BE2C (cell line): ENCODE results near the gene MFSD11.
"Not testable (repeated sequence)": the region's sequence is repeated elsewhere in the genome, so short reads cannot be mapped to it uniquely, and the experiment has no call there.

ENCODE experiments used
- DNase-seq: peaks from one replicate; pipeline ENCODE4 v3.0.0-alpha.2; 2020
- H3K27me3 ChIP-seq: fragments of 250-450 bp; sonication (Bioruptor Pico); 2 replicates; pipeline ENCODE4 v1.5.1; 2020; ENCODE audit warnings: mild to moderate bottlenecking
- H3K36me3 ChIP-seq: fragments of 250-450 bp; sonication (Bioruptor Pico); 2 replicates; pipeline ENCODE4 v1.5.1; 2020; ENCODE audit warnings: mild to moderate bottlenecking
- H3K4me1 ChIP-seq: fragments of 250-450 bp; sonication (Bioruptor Pico); 2 replicates; pipeline ENCODE4 v1.5.1; 2020
- H3K4me3 ChIP-seq: 2 replicates; pipeline ENCODE4 v1.5.1; 2011; ENCODE audit warnings: low read depth, low read length
- H3K9me3 ChIP-seq: fragments of 250-450 bp; sonication (Bioruptor Pico); 2 replicates; pipeline ENCODE4 v1.5.1; 2020
- TF ChIP-seq, protein P1 (sequence below): IDR thresholded peaks from 2 replicates; pipeline ENCODE4 v1.5.1; 2012; ENCODE audit warnings: mild to moderate bottlenecking, low read depth, low read length

MFSD11 gene

DNA sequence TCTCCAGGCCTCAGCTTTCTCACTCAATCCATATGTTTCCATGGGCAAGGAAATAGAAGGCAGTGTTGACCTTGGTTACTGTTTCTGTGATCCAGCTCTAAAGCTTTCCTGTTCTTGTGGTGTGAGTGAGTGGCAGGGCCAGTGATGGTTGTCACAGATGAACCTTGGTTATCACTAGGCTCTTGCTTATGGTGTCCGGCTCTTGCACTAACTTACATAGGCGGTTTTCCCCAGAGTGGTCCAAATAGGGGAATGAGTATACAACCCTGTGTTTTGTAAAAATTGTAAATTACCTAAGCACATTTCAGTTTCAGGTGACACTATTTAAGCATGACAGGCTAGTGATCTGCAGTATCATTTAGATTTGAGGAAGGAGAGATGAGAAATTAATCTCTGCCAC, 6.8 kb downstream of the MFSD11 start:
- TF ChIP-seq, protein P1, sequence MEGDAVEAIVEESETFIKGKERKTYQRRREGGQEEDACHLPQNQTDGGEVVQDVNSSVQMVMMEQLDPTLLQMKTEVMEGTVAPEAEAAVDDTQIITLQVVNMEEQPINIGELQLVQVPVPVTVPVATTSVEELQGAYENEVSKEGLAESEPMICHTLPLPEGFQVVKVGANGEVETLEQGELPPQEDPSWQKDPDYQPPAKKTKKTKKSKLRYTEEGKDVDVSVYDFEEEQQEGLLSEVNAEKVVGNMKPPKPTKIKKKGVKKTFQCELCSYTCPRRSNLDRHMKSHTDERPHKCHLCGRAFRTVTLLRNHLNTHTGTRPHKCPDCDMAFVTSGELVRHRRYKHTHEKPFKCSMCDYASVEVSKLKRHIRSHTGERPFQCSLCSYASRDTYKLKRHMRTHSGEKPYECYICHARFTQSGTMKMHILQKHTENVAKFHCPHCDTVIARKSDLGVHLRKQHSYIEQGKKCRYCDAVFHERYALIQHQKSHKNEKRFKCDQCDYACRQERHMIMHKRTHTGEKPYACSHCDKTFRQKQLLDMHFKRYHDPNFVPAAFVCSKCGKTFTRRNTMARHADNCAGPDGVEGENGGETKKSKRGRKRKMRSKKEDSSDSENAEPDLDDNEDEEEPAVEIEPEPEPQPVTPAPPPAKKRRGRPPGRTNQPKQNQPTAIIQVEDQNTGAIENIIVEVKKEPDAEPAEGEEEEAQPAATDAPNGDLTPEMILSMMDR: no peak
- Histone ChIP-seq H3K4me3 (no peak overlapping the region), H3K9me3 (no peaks in the 10 kb centered on the region), H3K4me1 (no peaks in the 10 kb centered on the region; the same call in 1 of the 2 replicates), H3K36me3 (peaks cover 3% of the 10 kb centered on the region), H3K27me3 (no peaks in the 10 kb centered on the region)
- DNase-seq: no peak

DNA sequence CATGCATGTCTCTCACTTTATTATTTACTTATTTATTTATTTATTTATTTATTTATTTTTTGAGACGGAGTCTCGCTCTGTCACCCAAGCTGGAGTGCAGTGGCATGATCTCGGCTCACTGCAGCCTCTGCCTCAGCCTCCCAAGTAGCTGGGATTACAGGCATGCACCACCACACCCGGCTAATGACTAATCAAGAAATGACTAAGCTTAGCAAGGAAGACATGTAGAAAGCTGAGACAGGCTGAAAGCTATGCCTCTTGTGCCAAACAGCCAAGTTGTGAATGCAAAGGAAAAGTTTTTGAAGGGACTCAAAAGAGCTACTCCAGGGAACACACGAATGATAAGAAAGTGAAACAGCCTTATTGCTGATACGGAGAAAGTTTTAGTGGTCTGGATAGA, 7.9 kb downstream of the MFSD11 start:
- DNase-seq, H3K36me3 ChIP-seq, H3K27me3 ChIP-seq, H3K4me3 ChIP-seq, H3K9me3 ChIP-seq, H3K4me1 ChIP-seq: not testable (repeated sequence)

DNA sequence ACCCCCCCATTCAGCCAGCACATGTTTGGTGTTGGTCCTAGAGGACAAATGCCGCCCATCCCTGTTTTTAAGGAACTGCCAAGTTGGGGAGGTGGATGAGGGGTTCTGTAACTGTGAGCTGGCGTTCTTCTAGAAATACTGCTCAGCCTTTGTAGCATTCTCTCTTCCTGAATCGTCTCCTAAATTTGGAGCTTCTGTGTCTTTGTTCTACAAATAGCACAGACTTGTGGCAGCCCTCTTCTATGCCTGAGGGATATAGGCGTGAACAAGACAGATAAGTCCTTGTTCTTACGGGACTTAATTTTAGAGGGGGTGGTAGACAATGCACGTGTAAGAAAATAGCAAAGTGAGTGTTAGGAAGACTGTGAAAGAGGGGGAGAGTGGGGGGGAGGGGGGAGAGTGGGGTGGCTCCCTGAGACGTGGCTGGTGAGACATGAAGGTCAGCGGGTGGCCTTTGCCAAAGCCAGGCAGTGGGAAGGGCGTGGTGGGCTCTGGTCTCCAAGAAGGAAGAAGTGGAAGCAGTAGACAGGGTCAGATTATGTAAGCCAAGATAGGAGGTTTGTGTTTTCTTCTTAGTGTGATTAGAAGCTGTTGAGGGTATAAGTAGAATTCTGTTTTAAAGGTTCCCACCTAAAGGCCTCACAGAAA, 9.9 kb downstream of the MFSD11 start:
- Histone ChIP-seq H3K36me3 (peaks cover 3% of the 10 kb centered on the region), H3K4me1 (no peaks in the 10 kb centered on the region), H3K9me3 (no peaks in the 10 kb centered on the region), H3K4me3 (no peak overlapping the region), H3K27me3 (no peaks in the 10 kb centered on the region)
- TF ChIP-seq, protein P1: no peak
- no peak for DNase-seq

DNA sequence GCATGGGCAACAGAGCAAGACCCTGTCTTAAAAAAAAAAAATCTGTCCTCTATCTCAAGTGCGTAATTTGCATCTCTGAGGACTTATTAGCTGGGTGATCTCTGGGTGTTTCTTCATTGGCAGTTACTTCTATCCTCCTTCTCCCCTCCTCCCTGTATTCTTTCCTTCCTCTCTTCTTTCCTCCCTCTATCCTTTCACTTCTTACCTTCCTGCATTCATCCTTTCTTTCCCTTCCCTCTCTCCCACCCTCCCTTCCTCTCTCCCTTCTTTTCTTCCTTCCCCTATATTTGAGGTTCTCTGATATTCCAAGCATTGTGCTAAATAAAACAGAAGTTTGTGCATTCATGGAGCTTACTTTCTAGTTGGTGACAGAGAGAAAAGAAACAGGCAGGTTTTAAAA, 10.7 kb downstream of the MFSD11 start:
- TF ChIP-seq, protein P1: no peak
- Histone ChIP-seq H3K27me3 (no peaks in the 10 kb centered on the region), H3K36me3 (peaks cover 3% of the 10 kb centered on the region), H3K4me3 (no peak overlapping the region), H3K9me3 (no peaks in the 10 kb centered on the region), H3K4me1 (no peaks in the 10 kb centered on the region)
- DNase-seq: no peak

DNA sequence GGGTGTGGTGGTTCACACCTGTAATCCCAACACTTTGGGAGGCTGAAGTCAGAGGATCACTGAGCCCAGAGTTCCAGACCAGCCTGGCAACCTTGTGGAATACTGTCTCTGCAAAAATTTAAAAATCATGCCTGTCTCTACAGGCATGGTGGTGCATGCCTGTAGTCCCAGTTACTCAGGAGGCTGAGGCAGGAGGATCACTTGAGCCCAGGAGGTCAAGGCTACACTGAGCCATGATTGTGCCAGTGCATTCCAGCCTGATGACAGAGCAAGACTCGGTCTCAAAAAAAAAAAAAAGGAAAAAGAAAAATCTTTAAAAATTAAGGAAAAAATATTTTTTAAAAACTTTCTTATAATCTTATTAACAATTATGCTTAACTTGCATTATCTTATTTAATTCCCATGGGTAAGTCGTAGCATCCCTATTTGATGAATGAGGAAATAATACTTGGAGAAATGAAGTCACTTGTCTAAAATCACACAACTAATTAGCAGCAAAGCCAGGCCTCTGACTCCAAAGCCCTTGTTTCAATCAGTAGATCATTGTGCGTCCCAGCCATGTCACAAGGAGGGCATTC, 13.6 kb downstream of the MFSD11 start:
- Histone ChIP-seq H3K27me3 (no peaks in the 10 kb centered on the region), H3K4me3 (no peak overlapping the region), H3K9me3 (no peaks in the 10 kb centered on the region), H3K36me3 (no peaks in the 10 kb centered on the region), H3K4me1 (peaks cover 3% of the 10 kb centered on the region; the same call in 1 of the 2 replicates)
- no peak for DNase-seq
- TF ChIP-seq, protein P1: no peak

DNA sequence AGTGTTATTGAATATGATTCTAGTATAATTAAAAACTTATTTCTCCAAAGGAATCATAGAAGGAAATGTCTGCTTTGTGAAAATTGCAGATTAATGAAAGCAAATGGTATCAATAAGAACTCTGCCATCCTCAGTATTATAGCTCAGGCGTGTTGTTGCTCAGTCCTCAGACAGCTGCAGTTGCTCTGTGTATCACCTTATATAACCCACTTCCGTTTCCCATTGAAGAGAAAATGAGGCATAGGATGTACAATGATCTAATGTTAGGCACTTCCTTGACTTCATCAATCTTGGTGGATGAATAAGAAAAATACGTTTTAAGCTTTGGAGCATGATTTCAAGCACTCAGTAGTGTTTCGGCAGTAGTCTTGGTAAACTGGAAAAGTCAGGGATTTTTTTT, 14.1 kb downstream of the MFSD11 start:
- no peaks in the 10 kb centered on the region for H3K27me3 ChIP-seq

More for the DNA sequence above, 14.1 kb downstream of the MFSD11 start:
- Histone ChIP-seq H3K36me3 (no peaks in the 10 kb centered on the region), H3K4me3 (no peak overlapping the region), H3K9me3 (no peaks in the 10 kb centered on the region), H3K4me1 (peaks cover 3% of the 10 kb centered on the region; the same call in 1 of the 2 replicates)
- TF ChIP-seq, protein P1: no peak
- DNase-seq: no peak
